Vagina (tissue), 2 donors: ENCODE measurements around the gene SLC39A9. TPM values are rescaled to one million over a fixed set of nuclear protein-coding genes. Genes with fewer than 3 reads are reported as not detected.

Experiments used
- DNase-seq, 2 donors: peaks; one replicate each; pipeline ENCODE4 v3.0.0-alpha.2; 2017; ENCODE audit errors: extremely low spot score in 2 of 2
- H3K27ac ChIP-seq: fragments of 200-600 bp; sonication (generic); one replicate; pipeline ENCODE4 v1.5.1; 2019
- H3K27me3 ChIP-seq: fragments of 200-600 bp; sonication (generic); one replicate; pipeline ENCODE4 v1.5.1; 2019
- H3K36me3 ChIP-seq, 2 donors: fragments of 200-600 bp; sonication (generic); one replicate each; pipeline ENCODE4 v1.5.1; 2017 to 2019
- H3K4me1 ChIP-seq: fragments of 200-600 bp; sonication (generic); one replicate; pipeline ENCODE4 v1.5.1; 2019
- H3K4me3 ChIP-seq, 2 donors: fragments of 200-600 bp; sonication (generic); 1 replicate in 1 of 2; 2 replicates in 1 of 2; pipeline ENCODE4 v1.5.1; 2016 to 2019
- H3K9me3 ChIP-seq: fragments of 200-600 bp; sonication (generic); one replicate; pipeline ENCODE4 v1.5.1; 2019
- POLR2A ChIP-seq, 2 donors: fragments of 450-650 bp; IDR thresholded peaks; one replicate each; pipeline ENCODE4 v1.6.1; 2017; ENCODE audit warnings: antibody characterized with exemption in 2 of 2, mild to moderate bottlenecking in 2 of 2, moderate library complexity in 2 of 2
- POLR2AphosphoS5 ChIP-seq, 2 donors: sonication (generic); formaldehyde crosslinking; IDR thresholded peaks; one replicate each; pipeline ENCODE4 v1.9.0; 2017; ENCODE audit warnings: antibody characterized with exemption in 2 of 2, mild to moderate bottlenecking in 2 of 2, low read depth in 1 of 2; ENCODE audit not compliant: insufficient read depth in 1 of 2
- intact Hi-C: fragments of 100-400 bp; cut with DNase I; formaldehyde crosslinking; loops from one replicate; pipeline ENCODE4 v1.15.1; 2023
- total RNA-seq: library from RNA; depleted of rRNA; stranded (reverse); fragments of >200 nt; gene quantifications from one replicate; pipeline ENCODE4 v1.2.3, GENCODE V29; 2016
- TF ChIP-seq, protein P1 (sequence below), 3 experiments: fragments of 450-650 bp in 2 of 3; fragments of 200-600 bp in 1 of 3; sonication (generic) in 1 of 3; IDR thresholded peaks; one replicate each; pipeline ENCODE4 v1.5.1; 2017 to 2019; ENCODE audit warnings: antibody characterized with exemption in 3 of 3, mild to moderate bottlenecking in 2 of 3, moderate library complexity in 2 of 3

Gene SLC39A9
- total RNA-seq, 1 donor from 2014 or later = 46.7 TPM

GRCh38 chr14:69430306-69430939 is 31.9 kb downstream of the SLC39A9 start:
- Histone ChIP-seq H3K36me3 (peaks cover 0 to 18% of the 10 kb centered on the region in 2 donors), H3K4me1 (no peaks in the 10 kb centered on the region), H3K27ac (no peak overlapping the region), H3K4me3 (no peak overlapping the region), H3K27me3 (no peaks in the 10 kb centered on the region), H3K9me3 (no peaks in the 10 kb centered on the region)
- DNase-seq = no peak
- intact Hi-C loops = no loop called here
- TF ChIP-seq POLR2AphosphoS5 (IDR thresholded peaks at IDR 0.05; ENCODE audit: insufficient read depth in 1 of 2, low read depth in 1 of 2) = no peak
- TF ChIP-seq, protein P1, sequence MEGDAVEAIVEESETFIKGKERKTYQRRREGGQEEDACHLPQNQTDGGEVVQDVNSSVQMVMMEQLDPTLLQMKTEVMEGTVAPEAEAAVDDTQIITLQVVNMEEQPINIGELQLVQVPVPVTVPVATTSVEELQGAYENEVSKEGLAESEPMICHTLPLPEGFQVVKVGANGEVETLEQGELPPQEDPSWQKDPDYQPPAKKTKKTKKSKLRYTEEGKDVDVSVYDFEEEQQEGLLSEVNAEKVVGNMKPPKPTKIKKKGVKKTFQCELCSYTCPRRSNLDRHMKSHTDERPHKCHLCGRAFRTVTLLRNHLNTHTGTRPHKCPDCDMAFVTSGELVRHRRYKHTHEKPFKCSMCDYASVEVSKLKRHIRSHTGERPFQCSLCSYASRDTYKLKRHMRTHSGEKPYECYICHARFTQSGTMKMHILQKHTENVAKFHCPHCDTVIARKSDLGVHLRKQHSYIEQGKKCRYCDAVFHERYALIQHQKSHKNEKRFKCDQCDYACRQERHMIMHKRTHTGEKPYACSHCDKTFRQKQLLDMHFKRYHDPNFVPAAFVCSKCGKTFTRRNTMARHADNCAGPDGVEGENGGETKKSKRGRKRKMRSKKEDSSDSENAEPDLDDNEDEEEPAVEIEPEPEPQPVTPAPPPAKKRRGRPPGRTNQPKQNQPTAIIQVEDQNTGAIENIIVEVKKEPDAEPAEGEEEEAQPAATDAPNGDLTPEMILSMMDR (IDR thresholded peaks at IDR 0.05) = no peak
- no peak for TF ChIP-seq POLR2A (IDR thresholded peaks at IDR 0.05)

DNA sequence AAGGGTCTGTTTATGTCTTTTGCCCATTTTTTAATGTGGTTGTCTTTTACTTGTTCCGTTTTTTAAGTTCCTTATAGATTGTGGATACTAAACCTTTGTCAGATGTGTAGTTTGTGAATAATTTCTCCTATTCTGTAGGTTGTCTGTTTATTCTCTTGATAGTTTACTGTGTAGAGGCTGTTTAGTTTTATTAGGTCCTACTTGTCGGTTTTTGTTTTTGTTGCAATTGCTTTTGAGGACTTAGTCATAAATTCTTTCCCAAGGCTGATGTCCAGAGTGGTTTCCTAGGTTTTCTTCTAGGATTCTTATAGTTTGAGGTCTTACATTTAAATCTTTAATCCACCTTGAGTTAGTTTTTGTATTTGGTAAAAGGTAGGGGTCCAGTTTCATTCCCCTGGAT is 33.9 kb downstream of the SLC39A9 start:
- Histone ChIP-seq H3K36me3 (no peaks in the 10 kb centered on the region), H3K9me3 (no peaks in the 10 kb centered on the region), H3K4me1 (no peaks in the 10 kb centered on the region), H3K4me3 (no peak overlapping the region), H3K27me3 (no peaks in the 10 kb centered on the region), H3K27ac (no peak overlapping the region)
- TF ChIP-seq POLR2A (IDR thresholded peaks at IDR 0.05) = no peak
- TF ChIP-seq, protein P1 (IDR thresholded peaks at IDR 0.05) = no peak
- no peak for TF ChIP-seq POLR2AphosphoS5 (IDR thresholded peaks at IDR 0.05; ENCODE audit: insufficient read depth in 1 of 2, low read depth in 1 of 2)
- intact Hi-C loops = no loop called here
- DNase-seq = no peak

GRCh38 chr14:69439521-69440270 is 41.2 kb downstream of the SLC39A9 start:
- DNase-seq = no peak
- peaks cover 0 to 8% of the 10 kb centered on the region in 2 donors for H3K36me3 ChIP-seq
- no peaks in the 10 kb centered on the region for H3K27me3 ChIP-seq
- intact Hi-C loops = no loop called here
- H3K4me3 ChIP-seq = no peak overlapping the region
- no peaks in the 10 kb centered on the region for H3K9me3 ChIP-seq
- no peak for TF ChIP-seq POLR2A (IDR thresholded peaks at IDR 0.05)
- TF ChIP-seq, protein P1 (IDR thresholded peaks at IDR 0.05) = no peak
- TF ChIP-seq POLR2AphosphoS5 (IDR thresholded peaks at IDR 0.05; ENCODE audit: insufficient read depth in 1 of 2, low read depth in 1 of 2) = no peak
- no peaks in the 10 kb centered on the region for H3K4me1 ChIP-seq
- no peak overlapping the region for H3K27ac ChIP-seq

DNA sequence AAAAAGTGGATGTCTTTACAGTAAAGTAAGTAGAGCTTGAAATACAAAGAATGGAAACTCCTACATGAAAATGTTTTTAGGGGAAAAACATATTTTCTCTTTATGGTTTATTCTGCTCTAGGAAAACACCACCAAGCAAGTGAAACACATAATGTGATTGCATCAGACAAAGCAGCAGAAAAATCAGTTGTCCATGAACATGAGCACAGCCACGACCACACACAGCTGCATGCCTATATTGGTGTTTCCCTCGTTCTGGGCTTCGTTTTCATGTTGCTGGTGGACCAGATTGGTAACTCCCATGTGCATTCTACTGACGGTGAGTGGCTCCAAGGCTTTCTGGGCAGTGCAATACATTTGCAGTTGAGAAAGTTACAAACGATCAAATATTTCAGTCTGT is 43.5 kb downstream of the SLC39A9 start:
- no peaks in the 10 kb centered on the region for H3K27me3 ChIP-seq
- H3K4me1 ChIP-seq = no peaks in the 10 kb centered on the region
- H3K4me3 ChIP-seq = no peak overlapping the region
- no peak overlapping the region for H3K27ac ChIP-seq
- H3K9me3 ChIP-seq = no peaks in the 10 kb centered on the region
- TF ChIP-seq POLR2A (IDR thresholded peaks at IDR 0.05) (no peak), POLR2AphosphoS5 (IDR thresholded peaks at IDR 0.05; ENCODE audit: insufficient read depth in 1 of 2, low read depth in 1 of 2) (no peak)
- TF ChIP-seq, protein P1 (IDR thresholded peaks at IDR 0.05) = no peak
- peaks cover 0 to 8% of the 10 kb centered on the region in 2 donors for H3K36me3 ChIP-seq
- intact Hi-C loops = no loop called here
- DNase-seq = no peak

DNA sequence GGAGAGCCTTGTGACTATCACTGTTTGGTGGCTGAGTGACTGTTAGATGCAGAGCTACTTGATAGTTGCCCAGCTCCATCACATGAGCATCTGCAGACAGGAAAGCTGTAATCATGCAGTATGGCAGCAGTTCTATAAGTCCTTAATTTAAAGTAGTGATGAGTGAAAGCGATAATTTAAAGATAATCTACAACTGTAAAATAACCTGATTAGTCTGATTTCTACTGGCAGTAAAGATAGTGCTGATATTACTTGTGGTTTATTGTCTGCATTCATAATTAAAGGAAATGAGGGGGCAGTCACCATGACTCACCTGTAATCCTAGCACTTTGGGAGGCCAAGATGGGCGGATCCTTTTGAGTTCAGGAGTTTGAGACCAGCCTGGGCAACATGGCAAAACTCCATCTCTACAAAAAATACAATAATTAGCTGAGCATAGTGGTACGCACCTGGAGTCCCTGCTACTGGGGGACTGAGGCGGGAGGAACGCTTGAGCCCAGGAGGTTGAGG is 44.9 kb downstream of the SLC39A9 start:
- no peak overlapping the region for H3K27ac ChIP-seq
- no peak overlapping the region for H3K4me3 ChIP-seq
- H3K36me3 ChIP-seq = peaks cover 0 to 9% of the 10 kb centered on the region in 2 donors
- H3K9me3 ChIP-seq = no peaks in the 10 kb centered on the region
- TF ChIP-seq POLR2AphosphoS5 (IDR thresholded peaks at IDR 0.05; ENCODE audit: insufficient read depth in 1 of 2, low read depth in 1 of 2) (no peak), POLR2A (IDR thresholded peaks at IDR 0.05) (no peak)
- TF ChIP-seq, protein P1 (IDR thresholded peaks at IDR 0.05) = no peak
- no peak for DNase-seq
- intact Hi-C loops = no loop called here
- H3K27me3 ChIP-seq = no peaks in the 10 kb centered on the region
- H3K4me1 ChIP-seq = no peaks in the 10 kb centered on the region
